NCI-H1092 (cell line): ENCODE data around the gene PRKAG1.

Experiments
- DNase-seq: peaks from one replicate; lab custom pipeline; 2025; lab: John Stamatoyannopoulos, UW

The PRKAG1 gene

GRCh38 chr12:48981757-48982157 lies 36.8 kb downstream of the PRKAG1 start:
- DNase-seq, result no peak

GRCh38 chr12:48980953-48981756 lies 37.4 kb downstream of the PRKAG1 start:
- DNase-seq, result no peak

- no peak for DNase-seq
Observed at GRCh38 chr12:48980389-48980952, 38.1 kb downstream of the PRKAG1 start.

- DNase-seq, result no peak
Observed at GRCh38 chr12:48979602-48980388, 38.8 kb downstream of the PRKAG1 start.

GRCh38 chr12:48978741-48979601 lies 39.6 kb downstream of the PRKAG1 start:
- DNase-seq, result no peak

- DNase-seq, result no peak
Observed at GRCh38 chr12:48978291-48978740, 40.3 kb downstream of the PRKAG1 start, which contains the start of gene WNT1. WNT1 (plus strand) TSS chr12:48978322; CDS start chr12:48978651, 329 bp downstream.

GRCh38 chr12:48977290-48978281 lies 41.0 kb downstream of the PRKAG1 start:
- DNase-seq, result no peak

GRCh38 chr12:48973941-48974673 lies 44.5 kb downstream of the PRKAG1 start:
- DNase-seq, result no peak

- DNase-seq, result no peak
Observed at GRCh38 chr12:48973531-48973930, 45.0 kb downstream of the PRKAG1 start.

- DNase-seq, result no peak
Observed at GRCh38 chr12:48972952-48973483, 45.6 kb downstream of the PRKAG1 start.

GRCh38 chr12:48972213-48972951 lies 46.2 kb downstream of the PRKAG1 start:
- no peak for DNase-seq

- no peak for DNase-seq
Observed at GRCh38 chr12:48970702-48971334, 47.8 kb downstream of the PRKAG1 start.

GRCh38 chr12:48969833-48970701 lies 48.5 kb downstream of the PRKAG1 start:
- no peak for DNase-seq

GRCh38 chr12:48969160-48969771 lies 49.3 kb downstream of the PRKAG1 start:
- no peak for DNase-seq

- DNase-seq, result no peak
Observed at GRCh38 chr12:48968467-48968866, 50.1 kb downstream of the PRKAG1 start.

GRCh38 chr12:48967991-48968390 lies 50.6 kb downstream of the PRKAG1 start:
- no peak for DNase-seq
